DND-41 (cell line): ENCODE data around the gene DNM3.

Experiments used
- ATAC-seq: fragments of 200-7000 bp; cut with Tn5 transposase; 3 replicates; pipeline ENCODE4 v1.9.1; 2021; ENCODE audit warnings: low read depth; ENCODE audit not compliant: insufficient read depth
- DNase-seq: peaks from one replicate; pipeline ENCODE4 v3.0.0-alpha.2; 2020
- H2AFZ ChIP-seq: 2 replicates; pipeline ENCODE4 v1.6.0; 2012; ENCODE audit warnings: low read depth, low read length
- H3K27ac ChIP-seq: 2 replicates; pipeline ENCODE4 v1.5.1; 2012; ENCODE audit warnings: low read length, inconsistent platforms
- H3K27me3 ChIP-seq: fragments of 200-600 bp; sonication (generic); 2 replicates; pipeline ENCODE4 v1.6.0; 2012; ENCODE audit warnings: low read length, mild to moderate bottlenecking, inconsistent platforms; ENCODE audit not compliant: insufficient read depth, poor library complexity
- H3K36me3 ChIP-seq: 2 replicates; pipeline ENCODE4 v1.5.1; 2012; ENCODE audit warnings: low read length, inconsistent platforms; ENCODE audit not compliant: insufficient read depth
- H3K4me1 ChIP-seq: 2 replicates; pipeline ENCODE4 v1.5.1; 2012; ENCODE audit warnings: mild to moderate bottlenecking, low read length; ENCODE audit not compliant: insufficient read depth
- H3K4me2 ChIP-seq: 2 replicates; pipeline ENCODE4 v1.6.0; 2012; ENCODE audit warnings: mild to moderate bottlenecking, moderate library complexity, low read length, inconsistent platforms; ENCODE audit not compliant: insufficient read depth
- H3K4me3 ChIP-seq, 2 experiments: fragments of 200-600 bp in 1 of 2; shearing (Covaris generic) in 1 of 2; 2 replicates each; pipeline ENCODE4 v1.5.1; 2012 to 2016; ENCODE audit warnings: inconsistent platforms in 2 of 2, low read length in 2 of 2, mild to moderate bottlenecking in 2 of 2, low read depth in 1 of 2, moderate library complexity in 1 of 2
- H3K79me2 ChIP-seq: 2 replicates; pipeline ENCODE4 v1.6.0; 2012; ENCODE audit warnings: low read length, inconsistent platforms; ENCODE audit not compliant: insufficient read depth
- H3K9ac ChIP-seq: 2 replicates; pipeline ENCODE4 v1.6.0; 2012; ENCODE audit warnings: low read depth, mild to moderate bottlenecking, inconsistent platforms, low read length, moderate library complexity
- H3K9me3 ChIP-seq: 2 replicates; pipeline ENCODE4 v1.5.1; 2012; ENCODE audit warnings: low read length, moderate library complexity, mild to moderate bottlenecking, inconsistent platforms; ENCODE audit not compliant: insufficient read depth, severe bottlenecking
- H4K20me1 ChIP-seq: 2 replicates; pipeline ENCODE4 v1.6.0; 2012; ENCODE audit warnings: low read length; ENCODE audit not compliant: insufficient read depth
- CTCF ChIP-seq: IDR thresholded peaks from 2 replicates; pipeline ENCODE4 v1.5.1; 2012; ENCODE audit warnings: borderline replicate concordance, low read length, moderate library complexity, mild to moderate bottlenecking; ENCODE audit not compliant: poor library complexity, severe bottlenecking; ENCODE audit errors: extremely low read depth
- EZH2 ChIP-seq: IDR thresholded peaks from 3 replicates; pipeline ENCODE4 v1.6.1; 2012; ENCODE audit warnings: borderline replicate concordance, low read depth, mild to moderate bottlenecking, moderate library complexity, low read length, inconsistent platforms; ENCODE audit not compliant: severe bottlenecking

DNM3 gene

GRCh38 chr1:172122381-172122780 lies 281.1 kb downstream of the DNM3 start:
- no peak for ATAC-seq
- H3K9ac ChIP-seq: no peak overlapping the region

GRCh38 chr1:172125250-172125649 lies 284.0 kb downstream of the DNM3 start:
- Histone ChIP-seq H3K4me1 (no peaks in the 10 kb centered on the region), H3K4me3 (no peak overlapping the region), H3K27me3 (no peaks in the 10 kb centered on the region), H3K79me2 (no peaks in the 10 kb centered on the region), H3K9me3 (no peaks in the 10 kb centered on the region), H2AFZ (no peak overlapping the region), H4K20me1 (no peaks in the 10 kb centered on the region), H3K36me3 (no peaks in the 10 kb centered on the region), H3K27ac (no peak overlapping the region), H3K9ac (no peak overlapping the region), H3K4me2 (no peak overlapping the region)
- ATAC-seq (no peak), DNase-seq (no peak)
- TF ChIP-seq EZH2: no peak
- no peak for TF ChIP-seq CTCF

More at GRCh38 chr1:172122381-172122780, 281.1 kb downstream of the DNM3 start:
- no peaks in the 10 kb centered on the region for H3K9me3 ChIP-seq
- H3K4me2 ChIP-seq: no peak overlapping the region
- no peaks in the 10 kb centered on the region for H3K27me3 ChIP-seq
- H2AFZ ChIP-seq: no peak overlapping the region
- H3K79me2 ChIP-seq: no peaks in the 10 kb centered on the region
- no peak for TF ChIP-seq EZH2
- no peak for TF ChIP-seq CTCF
- H3K36me3 ChIP-seq: no peaks in the 10 kb centered on the region
- H4K20me1 ChIP-seq: no peaks in the 10 kb centered on the region
- H3K4me3 ChIP-seq: no peak overlapping the region
- no peak overlapping the region for H3K27ac ChIP-seq
- no peaks in the 10 kb centered on the region for H3K4me1 ChIP-seq
- DNase-seq: no peak

GRCh38 chr1:172125812-172126430 lies 284.6 kb downstream of the DNM3 start:
- Histone ChIP-seq H3K27ac (no peak overlapping the region), H3K9me3 (no peaks in the 10 kb centered on the region), H3K9ac (no peak overlapping the region), H2AFZ (no peak overlapping the region), H3K27me3 (no peaks in the 10 kb centered on the region), H4K20me1 (no peaks in the 10 kb centered on the region), H3K4me3 (no peak overlapping the region), H3K36me3 (no peaks in the 10 kb centered on the region), H3K79me2 (no peaks in the 10 kb centered on the region), H3K4me1 (no peaks in the 10 kb centered on the region), H3K4me2 (no peak overlapping the region)
- ATAC-seq (no peak), DNase-seq (no peak)
- TF ChIP-seq CTCF (no peak), EZH2 (no peak)

- no peaks in the 10 kb centered on the region for H3K79me2 ChIP-seq
- H3K27me3 ChIP-seq: no peaks in the 10 kb centered on the region
- H3K36me3 ChIP-seq: no peaks in the 10 kb centered on the region
- H2AFZ ChIP-seq: no peak overlapping the region
- no peak for TF ChIP-seq CTCF
- no peak for TF ChIP-seq EZH2
- no peak overlapping the region for H3K4me3 ChIP-seq
- no peak for DNase-seq
- ATAC-seq: no peak
- H3K9me3 ChIP-seq: no peaks in the 10 kb centered on the region
- no peak overlapping the region for H3K27ac ChIP-seq
- no peaks in the 10 kb centered on the region for H4K20me1 ChIP-seq
- no peaks in the 10 kb centered on the region for H3K4me1 ChIP-seq
- H3K4me2 ChIP-seq: no peak overlapping the region
- no peak overlapping the region for H3K9ac ChIP-seq
Measured at GRCh38 chr1:172132836-172133235, 291.5 kb downstream of the DNM3 start.
